Psoas muscle (tissue), 8 donors: ENCODE measurements around the gene CABLES2. TPM values are rescaled to one million over a fixed set of nuclear protein-coding genes. Genes with fewer than 3 reads are reported as not detected.

ENCODE experiments used
- ATAC-seq, 4 donors: fragments of 200-7000 bp; cut with Tn5 transposase; one replicate each; pipeline ENCODE4 v1.9.1; 2020; ENCODE audit warnings: moderate library complexity in 3 of 4, mild to moderate bottlenecking in 2 of 4
- DNase-seq, 2 donors: peaks; one replicate each; pipeline ENCODE4 v3.0.0-alpha.2; 2020
- H3K27ac ChIP-seq: fragments of 200-600 bp; one replicate; pipeline ENCODE4 v1.8.0; 2022
- H3K27me3 ChIP-seq, 3 donors: fragments of 200-600 bp in 1 of 3; one replicate each; pipeline versions ENCODE4 v1.6.1 to v1.8.0; 2013 to 2022; ENCODE audit warnings: low read length in 2 of 3, mild to moderate bottlenecking in 2 of 3, moderate library complexity in 1 of 3; ENCODE audit not compliant: insufficient read depth in 3 of 3
- H3K36me3 ChIP-seq, 2 donors: fragments of 200-600 bp in 1 of 2; one replicate each; pipeline versions ENCODE4 v1.6.1 to v1.8.0; 2013 to 2022; ENCODE audit warnings: low read depth in 1 of 2, mild to moderate bottlenecking in 1 of 2, moderate library complexity in 1 of 2; ENCODE audit not compliant: insufficient read depth in 1 of 2
- H3K4me1 ChIP-seq: fragments of 200-600 bp; one replicate; pipeline ENCODE4 v1.8.0; 2022
- H3K4me3 ChIP-seq: fragments of 200-600 bp; one replicate; pipeline ENCODE4 v1.8.0; 2022; ENCODE audit warnings: mild to moderate bottlenecking
- H3K9me3 ChIP-seq: fragments of 200-600 bp; one replicate; pipeline ENCODE4 v1.8.0; 2022
- CTCF ChIP-seq: fragments of 200-600 bp; IDR thresholded peaks from one replicate; pipeline ENCODE4 v1.8.0; 2022; ENCODE audit warnings: antibody characterized with exemption
- WGBS, 3 donors: extraction: QIAGEN DNeasy Blood & Tissue Kit; methylation state at CpG; one replicate each; pipeline versions ENCODE4 v1.1.6 to v1.1.7; 2013; 5-methylcytosine and 5-hydroxymethylcytosine counted together
- intact Hi-C, 2 donors: fragments of 100-400 bp; cut with DNase I; formaldehyde crosslinking; loops; one replicate each; pipeline versions ENCODE4 v1.11.0 to v1.14.2; 2022
- polyA plus RNA-seq, 3 donors: library from polyadenylated mRNA; stranded (reverse); fragments of 200-250 nt; gene quantifications; one replicate each; pipeline ENCODE4 v1.2.3, GENCODE V29; 2013
- total RNA-seq, 4 donors: library from RNA; stranded (reverse); fragmentation: NEBNext Ultra II Directional in 2 of 4; extraction: Animal tissue kit (Norgen Biotek cat#: 25700) in 2 of 4; gene quantifications; one replicate each; pipeline versions ENCODE4 v1.2.1 to v1.2.4, GENCODE V29; 2021 to 2023
- donor health status: healthy with polysubstance abuse.
- donor health status: DM: no; HTN: no; CAD: no; lungs with moderate emphysema.
- donor health status: Bipolar disorder and iron deficiency.
- donor health status: healthy.
- donor health status: DM: yes; HTN: yes; CAD: no.
- donor health status: DM: no; HTN: no; CAD: no.
- donor health status: DM: no; HTN: no; CAD: no.
- donor health status: DM: yes; HTN: yes; CAD: no.

CABLES2 gene
- total and polyA plus RNA-seq, 7 donors = 2.4 to 4.3 (median 3.8) TPM

- Histone ChIP-seq H3K9me3 (no peaks in the 10 kb centered on the region), H3K36me3 (no peaks in the 10 kb centered on the region), H3K27ac (no peak overlapping the region), H3K4me3 (no peak overlapping the region), H3K27me3 (peaks cover 0 to 53% (median 10%) of the 10 kb centered on the region in 3 donors), H3K4me1 (no peaks in the 10 kb centered on the region)
- intact Hi-C loops = no loop called here
- no peak for ATAC-seq
- 70 to 83% (median 73%) methylated on average over 17 to 18 of the region's 18 CpGs for whole genome bisulfite sequencing, 3 donors
- no peak for TF ChIP-seq CTCF
- no peak for DNase-seq
Measured at GRCh38 chr20:62452475-62453095, 45.5 kb upstream of the CABLES2 start.

DNA sequence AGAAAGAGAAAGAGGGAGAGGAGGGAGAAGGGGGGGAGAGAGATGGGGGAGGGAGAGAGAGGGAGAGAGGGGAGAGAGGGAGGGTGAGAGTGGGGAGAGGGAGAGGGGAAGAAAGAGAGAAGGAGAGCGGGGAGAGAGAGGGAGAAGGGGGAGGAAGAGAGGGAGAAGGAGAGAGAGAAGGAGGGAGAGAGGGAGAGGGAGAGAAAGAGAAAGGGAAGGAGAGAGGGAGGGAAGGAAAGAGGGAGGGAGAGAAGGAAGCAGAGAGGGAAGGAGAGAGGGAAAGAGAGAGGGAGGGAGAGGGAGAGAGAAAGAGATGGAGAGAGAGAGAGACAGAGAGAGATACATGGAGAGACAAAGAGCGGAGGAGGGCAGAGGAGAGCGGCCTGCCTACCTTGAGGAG lies 44.9 kb upstream of the CABLES2 start:
- no peak overlapping the region for H3K27ac ChIP-seq
- H3K36me3 ChIP-seq = no peaks in the 10 kb centered on the region
- no peaks in the 10 kb centered on the region for H3K9me3 ChIP-seq
- TF ChIP-seq CTCF = no peak
- no peak for ATAC-seq
- no peak for DNase-seq
- no peaks in the 10 kb centered on the region for H3K4me1 ChIP-seq
- peaks cover 0 to 52% (median 10%) of the 10 kb centered on the region in 3 donors for H3K27me3 ChIP-seq
- no peak overlapping the region for H3K4me3 ChIP-seq
- WGBS, 3 donors = 77 to 93% (median 89%) methylated on average over 3 of the region's 3 CpGs
- intact Hi-C loops = no loop called here

DNA sequence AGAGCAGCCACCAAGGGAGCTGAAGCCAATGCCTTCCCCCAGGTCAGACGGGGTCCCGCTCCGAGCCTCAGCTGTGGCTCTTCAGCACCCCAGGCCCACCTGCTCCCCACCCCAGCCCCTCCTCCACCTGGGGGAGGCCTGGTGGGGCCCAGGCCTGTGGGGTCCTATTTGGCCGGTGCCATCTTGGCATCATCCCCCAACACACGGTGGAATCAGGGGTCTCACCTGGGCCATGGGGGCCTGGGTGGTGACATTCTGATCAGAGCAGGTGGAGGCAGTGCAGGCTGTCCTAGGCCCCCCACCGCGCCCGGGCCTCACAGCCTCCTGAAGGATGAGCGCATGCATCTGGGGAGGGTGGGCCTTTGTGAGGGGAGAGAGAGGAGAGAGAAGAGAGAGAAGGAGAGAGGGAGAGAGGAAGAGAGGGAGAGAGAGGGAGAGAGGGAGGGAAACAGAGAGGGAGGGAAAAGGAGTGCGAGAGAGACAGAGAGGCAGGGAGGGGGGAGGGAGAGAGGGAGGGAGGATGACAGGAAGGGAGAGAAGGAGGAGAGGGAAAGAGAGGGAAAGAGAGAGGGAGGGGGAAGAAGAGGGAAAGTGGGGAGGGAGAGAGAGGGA lies 44.2 kb upstream of the CABLES2 start:
- ATAC-seq (no peak), DNase-seq (no peak)
- no peak for TF ChIP-seq CTCF
- intact Hi-C loops = no loop called here
- Histone ChIP-seq H3K4me1 (no peaks in the 10 kb centered on the region), H3K4me3 (no peak overlapping the region), H3K27me3 (peaks cover 0 to 55% (median 13%) of the 10 kb centered on the region in 3 donors), H3K36me3 (no peaks in the 10 kb centered on the region), H3K9me3 (no peaks in the 10 kb centered on the region), H3K27ac (no peak overlapping the region)
- WGBS, 3 donors = 63 to 69% (median 64%) methylated on average over 9 to 10 of the region's 10 CpGs

GRCh38 chr20:62449951-62450691 lies 43.0 kb upstream of the CABLES2 start:
- no peak for DNase-seq
- 59 to 65% (median 63%) methylated on average over 24 of the region's 24 CpGs for WGBS, 3 donors

More at GRCh38 chr20:62449951-62450691, 43.0 kb upstream of the CABLES2 start:
- peak in 2 of 4 donors; percentile 41 to 45 for ATAC-seq
- Histone ChIP-seq H3K27me3 (peaks cover 0 to 58% (median 11%) of the 10 kb centered on the region in 3 donors), H3K4me1 (no peaks in the 10 kb centered on the region), H3K9me3 (no peaks in the 10 kb centered on the region), H3K36me3 (no peaks in the 10 kb centered on the region), H3K4me3 (no peak overlapping the region), H3K27ac (no peak overlapping the region)
- intact Hi-C loops = no loop called here
- TF ChIP-seq CTCF = no peak
